ENCODE data around the gene FRRS1. TPM values are rescaled to one million over a fixed set of nuclear protein-coding genes. Genes with fewer than 3 reads are reported as not detected.

The FRRS1 gene
- total and polyA plus RNA-seq, 2 experiments from 2014 or later = 0.34 to 6.8 TPM

DNA sequence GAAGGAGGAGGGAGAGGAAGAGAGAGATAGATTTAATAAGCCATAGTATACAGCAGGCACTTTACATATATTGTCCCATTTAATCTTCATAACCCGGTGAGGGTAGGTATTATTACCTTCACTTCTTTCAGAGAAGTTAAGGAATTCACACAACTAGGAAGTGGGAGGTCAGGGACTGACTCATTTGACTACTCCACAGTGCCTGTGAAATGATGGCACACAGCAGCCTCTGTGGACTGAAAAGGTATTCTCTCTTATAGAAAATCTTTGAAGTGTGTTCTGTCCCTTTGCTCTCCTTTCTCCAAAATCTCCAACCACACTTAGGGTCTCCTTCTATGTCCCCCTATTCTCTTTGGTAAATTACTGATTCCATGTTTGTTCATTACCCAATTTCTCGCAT, 96.6 kb downstream of the FRRS1 start (continued):
- no peak for TF ChIP-seq ZNF462 (CRISPR knock-in tag; IDR thresholded peaks at IDR 0.05)

GRCh38 chr1:99669376-99669775, 97.1 kb downstream of the FRRS1 start:
- Histone ChIP-seq H3K4me3 (no peak overlapping the region), H2AFZ (no peak overlapping the region), H3K27me3 (ENCODE audit: insufficient read depth) (no peaks in the 10 kb centered on the region), H3K4me2 (no peak overlapping the region), H3K79me2 (replicated peaks; ENCODE audit: insufficient read depth) (no peaks in the 10 kb centered on the region), H3K4me1 (ENCODE audit: insufficient read depth) (peaks cover 7% of the 10 kb centered on the region), H3K9me2 (ENCODE audit: insufficient read depth) (no peaks in the 10 kb centered on the region), H3F3A (replicated peaks; ENCODE audit: low read depth) (no peaks in the 10 kb centered on the region), H4K20me1 (replicated peaks; ENCODE audit: insufficient read depth) (no peaks in the 10 kb centered on the region), H3K36me3 (ENCODE audit: insufficient read depth) (no peaks in the 10 kb centered on the region), H3K27ac (ENCODE audit: low read depth) (no peak overlapping the region)
- no peak for ATAC-seq
- H3K4me1 Mint-ChIP-seq = peaks cover 14% of the 10 kb centered on the region
- no peaks in the 10 kb centered on the region for H3K27me3 Mint-ChIP-seq (ENCODE audit: insufficient read depth, low read depth, poor library complexity)
- no peaks in the 10 kb centered on the region for H3K9me3 Mint-ChIP-seq
- TF ChIP-seq ZNF331 (CRISPR knock-in tag; IDR thresholded peaks at IDR 0.05; ENCODE audit: low read depth) (no peak), ZNF114 (CRISPR knock-in tag; IDR thresholded peaks at IDR 0.05) (no peak), STAT1 (IDR thresholded peaks at IDR 0.05; ENCODE audit: unreplicated experiment) (no peak), EZH2 (IDR thresholded peaks at IDR 0.05; ENCODE audit: low read depth, unreplicated experiment) (no peak), JUNB (IDR thresholded peaks at IDR 0.05; ENCODE audit: unreplicated experiment) (no peak), NANOG (IDR thresholded peaks at IDR 0.05; ENCODE audit: borderline replicate concordance) (no peak), CREB1 (CRISPR knock-in tag; IDR thresholded peaks at IDR 0.05; ENCODE audit: low read depth) (no peak), EZH2phosphoT487 (IDR thresholded peaks at IDR 0.05; ENCODE audit: unreplicated experiment) (no peak)
- TF ChIP-seq, protein P1, sequence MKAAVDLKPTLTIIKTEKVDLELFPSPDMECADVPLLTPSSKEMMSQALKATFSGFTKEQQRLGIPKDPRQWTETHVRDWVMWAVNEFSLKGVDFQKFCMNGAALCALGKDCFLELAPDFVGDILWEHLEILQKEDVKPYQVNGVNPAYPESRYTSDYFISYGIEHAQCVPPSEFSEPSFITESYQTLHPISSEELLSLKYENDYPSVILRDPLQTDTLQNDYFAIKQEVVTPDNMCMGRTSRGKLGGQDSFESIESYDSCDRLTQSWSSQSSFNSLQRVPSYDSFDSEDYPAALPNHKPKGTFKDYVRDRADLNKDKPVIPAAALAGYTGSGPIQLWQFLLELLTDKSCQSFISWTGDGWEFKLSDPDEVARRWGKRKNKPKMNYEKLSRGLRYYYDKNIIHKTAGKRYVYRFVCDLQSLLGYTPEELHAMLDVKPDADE (IDR thresholded peaks at IDR 0.05) = no peak
- no peaks in the 10 kb centered on the region for H3K36me3 Mint-ChIP-seq (ENCODE audit: low read depth)
- no peak overlapping the region for H3K27ac Mint-ChIP-seq
- no peak overlapping the region for H3K4me3 Mint-ChIP-seq
- no peak for DNase-seq (ENCODE audit: low spot score)
